Fibroblast of the aortic adventitia (primary cell): Measurements from ENCODE around the gene UNKL. TPM values are rescaled to one million over a fixed set of nuclear protein-coding genes. Genes with fewer than 3 reads are reported as not detected.

ENCODE experiments used
- DNase-seq: peaks from one replicate; pipeline ENCODE4 v3.0.0-alpha.2; 2010; ENCODE audit warnings: low read depth
- H3K4me3 ChIP-seq: 2 replicates; pipeline ENCODE4 v1.5.1; 2011; ENCODE audit warnings: low read depth, mild to moderate bottlenecking, control low read depth, low read length, moderate library complexity
- CTCF ChIP-seq: IDR thresholded peaks from 2 replicates; pipeline ENCODE4 v1.5.1; 2011; ENCODE audit warnings: mild to moderate bottlenecking, low read length, control low read depth, inconsistent platforms; ENCODE audit not compliant: insufficient read depth
- total RNA-seq: library from RNA; depleted of rRNA; stranded (reverse); fragments of >200 nt; gene quantifications from 2 replicates; pipeline ENCODE4 v1.2.3, GENCODE V29; 2012; ENCODE audit warnings: low replicate concordance

The UNKL gene
- total RNA-seq, 1 donor = 11.5 TPM

GRCh38 chr16:1451702-1452392, 37.3 kb upstream of the UNKL start:
- no peak for TF ChIP-seq CTCF
- H3K4me3 ChIP-seq = no peak overlapping the region
- DNase-seq = no peak

DNA sequence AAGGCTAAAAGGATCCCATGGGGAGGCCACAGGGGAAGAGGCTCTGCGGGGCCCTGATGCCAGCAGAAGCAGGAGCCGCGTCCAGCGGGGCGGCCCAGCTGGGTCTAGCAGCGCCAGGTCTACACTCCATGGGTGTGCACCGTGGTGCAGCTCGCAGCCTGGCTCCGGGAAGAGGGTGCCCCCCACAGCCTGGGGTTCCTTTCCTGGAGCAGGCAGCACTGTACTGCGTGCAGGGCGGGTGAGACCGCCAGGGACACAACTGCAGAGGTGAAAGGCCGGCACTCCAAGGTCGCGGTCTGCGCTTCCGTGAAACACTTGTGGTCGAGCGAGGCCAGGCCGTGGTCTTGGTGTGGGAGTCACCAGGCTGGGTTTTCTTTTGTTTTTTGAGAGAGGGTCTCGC, 36.3 kb upstream of the UNKL start:
- no peak for DNase-seq
- no peak overlapping the region for H3K4me3 ChIP-seq
- no peak for TF ChIP-seq CTCF

GRCh38 chr16:1450218-1450617, 35.7 kb upstream of the UNKL start:
- no peak overlapping the region for H3K4me3 ChIP-seq
- TF ChIP-seq CTCF = no peak
- DNase-seq = no peak

DNA sequence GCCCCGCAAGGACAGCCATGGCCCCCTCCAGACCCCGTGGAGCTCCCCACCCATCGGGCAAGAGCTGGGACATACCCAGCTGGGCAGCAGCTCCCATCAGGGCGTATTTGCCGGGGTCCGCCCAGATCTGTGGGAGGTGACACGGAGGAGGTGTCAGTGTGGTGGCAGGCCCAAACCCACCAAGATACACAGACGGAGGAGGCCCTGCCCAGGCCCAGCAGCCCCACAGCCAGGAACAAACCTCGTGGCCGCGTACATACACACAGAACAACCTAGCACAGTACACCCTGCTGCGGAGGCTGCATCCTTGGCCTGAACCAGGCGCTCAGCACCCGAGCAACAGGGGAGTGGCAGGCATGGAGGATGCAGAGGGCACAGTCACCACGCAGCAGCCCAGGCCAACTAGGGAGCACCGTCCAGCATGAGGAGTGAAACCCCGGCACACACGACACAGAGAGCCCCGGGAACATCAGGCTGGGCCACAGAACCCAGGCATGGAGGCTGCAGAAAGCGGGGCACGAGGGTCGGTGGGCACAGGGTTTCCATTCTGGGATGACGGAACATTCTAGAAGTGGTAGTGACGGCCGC, 34.8 kb upstream of the UNKL start:
- no peak for TF ChIP-seq CTCF

GRCh38 chr16:1448536-1449116, 34.1 kb upstream of the UNKL start:
- no peak overlapping the region for H3K4me3 ChIP-seq
- DNase-seq = no peak
- no peak for TF ChIP-seq CTCF

More for the DNA sequence above, 34.8 kb upstream of the UNKL start:
- no peak overlapping the region for H3K4me3 ChIP-seq
- DNase-seq = no peak

- H3K4me3 ChIP-seq = no peak overlapping the region
- no peak for TF ChIP-seq CTCF
- no peak for DNase-seq
Measured at GRCh38 chr16:1447965-1448364, 33.5 kb upstream of the UNKL start.
